Inflammatory macrophage treated with lipopolysaccharide for 1 hour (primary cell): ENCODE results near the gene NIT1.

Source experiments
- DNase-seq, 2 donors: peaks; one replicate each; pipeline ENCODE4 v3.0.0-alpha.2; 2020 to 2022

NIT1 gene

GRCh38 chr1:161084597-161084988 lies 33.3 kb upstream of the NIT1 start:
- DNase-seq, result no peak

DNA sequence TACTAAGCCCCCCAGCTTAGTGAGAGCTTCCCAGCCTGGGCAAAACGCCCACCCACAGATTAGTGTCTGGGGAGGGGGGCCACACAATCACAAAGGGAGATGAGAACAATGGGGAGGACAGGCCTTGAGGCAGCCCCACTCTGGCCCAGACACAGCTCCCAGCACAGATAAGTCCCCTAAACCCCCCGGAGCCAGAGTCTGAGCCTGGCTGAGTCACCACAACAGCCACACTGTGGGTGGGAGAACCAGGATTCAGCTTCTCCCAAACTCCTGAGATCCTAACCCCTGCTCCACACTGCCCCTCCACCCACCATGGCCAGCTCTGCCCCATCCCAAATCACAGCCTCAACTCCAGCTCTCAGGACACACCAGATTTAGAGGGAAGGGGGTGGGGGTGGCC lies 32.7 kb upstream of the NIT1 start:
- no peak for DNase-seq

GRCh38 chr1:161086457-161086856 lies 31.4 kb upstream of the NIT1 start:
- DNase-seq, result no peak

- DNase-seq, result peak; percentile 58 to 84
Observed at GRCh38 chr1:161088587-161089110, 29.3 kb upstream of the NIT1 start.

- DNase-seq, result no peak
Observed at GRCh38 chr1:161089251-161089924, 28.5 kb upstream of the NIT1 start, which contains the start of gene NECTIN4. NECTIN4 (minus strand) TSS chr1:161089558; CDS start chr1:161089296, 262 bp downstream.

- DNase-seq, result no peak
Observed at GRCh38 chr1:161089938-161090337, 28.0 kb upstream of the NIT1 start.

- no peak for DNase-seq
Observed at GRCh38 chr1:161090617-161091016, 27.3 kb upstream of the NIT1 start.

GRCh38 chr1:161091093-161091492 lies 26.8 kb upstream of the NIT1 start:
- no peak for DNase-seq

DNA sequence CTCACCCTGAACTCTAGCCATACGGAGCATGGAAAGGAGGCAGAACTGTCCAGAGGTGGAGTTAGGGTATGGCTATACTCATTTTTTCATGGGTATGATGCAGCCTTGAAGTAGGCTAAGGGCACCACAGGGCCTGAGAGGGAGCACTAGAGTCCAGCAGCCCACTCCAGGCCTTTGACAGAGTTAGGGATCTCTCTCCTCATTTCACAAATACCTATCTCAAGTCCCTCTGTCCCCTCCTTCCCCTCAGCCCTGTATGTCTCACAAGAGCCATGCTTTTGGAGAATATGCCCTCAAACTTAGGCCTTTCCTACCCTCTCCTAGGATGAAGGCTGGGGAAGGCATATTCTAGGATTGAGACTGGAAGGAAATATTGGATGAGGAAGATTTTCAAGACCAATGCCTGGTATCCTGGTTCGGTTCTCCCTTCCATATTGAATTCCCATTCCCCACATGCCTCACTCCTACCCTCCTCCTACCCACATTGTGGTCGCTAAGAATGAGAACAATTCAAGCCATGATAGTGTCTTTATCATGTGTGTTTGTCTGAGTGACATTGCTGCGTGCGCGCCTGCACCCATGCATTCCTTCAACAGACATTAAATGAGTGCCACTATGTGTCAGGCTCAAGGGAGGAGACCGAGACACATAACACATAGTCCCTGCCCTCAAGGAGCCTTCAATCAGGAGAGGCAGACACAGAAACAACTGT lies 26.0 kb upstream of the NIT1 start:
- DNase-seq, result no peak

- peak in 1 of 2 donors; percentile 65 for DNase-seq
Observed at GRCh38 chr1:161092621-161093028, 25.3 kb upstream of the NIT1 start.

- DNase-seq, result no peak
Observed at GRCh38 chr1:161094481-161094880, 23.4 kb upstream of the NIT1 start.

DNA sequence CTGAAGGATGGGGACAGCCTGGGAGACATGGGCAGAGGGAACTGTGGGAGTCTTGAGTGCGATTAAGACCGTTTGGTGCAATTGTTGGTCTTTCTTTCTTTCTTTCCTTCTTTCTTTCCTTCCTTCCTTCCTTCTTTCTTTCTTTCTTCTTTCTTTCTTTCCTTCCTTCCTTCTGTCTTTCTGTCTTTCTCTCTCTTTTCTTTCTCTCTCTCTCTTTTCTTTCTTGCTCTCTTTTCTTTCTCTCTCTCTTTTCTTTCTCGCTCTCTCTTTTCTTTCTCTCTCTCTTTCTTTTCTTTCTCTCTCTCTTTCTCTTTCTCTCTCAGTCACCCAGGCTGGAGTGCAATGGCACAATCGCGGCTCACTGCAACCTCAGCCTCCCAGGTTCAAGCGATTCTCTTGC lies 22.7 kb upstream of the NIT1 start:
- DNase-seq, result no peak

- no peak for DNase-seq
Observed at GRCh38 chr1:161096015-161096414, 21.9 kb upstream of the NIT1 start.

GRCh38 chr1:161096530-161096929 lies 21.4 kb upstream of the NIT1 start:
- DNase-seq, result peak; percentile 87 to 96

GRCh38 chr1:161098210-161099068 lies 19.5 kb upstream of the NIT1 start, which contains the start of gene KLHDC9:
KLHDC9 (plus strand) TSS chr1:161098361; CDS start chr1:161098536, 175 bp downstream.
- no peak for DNase-seq

DNA sequence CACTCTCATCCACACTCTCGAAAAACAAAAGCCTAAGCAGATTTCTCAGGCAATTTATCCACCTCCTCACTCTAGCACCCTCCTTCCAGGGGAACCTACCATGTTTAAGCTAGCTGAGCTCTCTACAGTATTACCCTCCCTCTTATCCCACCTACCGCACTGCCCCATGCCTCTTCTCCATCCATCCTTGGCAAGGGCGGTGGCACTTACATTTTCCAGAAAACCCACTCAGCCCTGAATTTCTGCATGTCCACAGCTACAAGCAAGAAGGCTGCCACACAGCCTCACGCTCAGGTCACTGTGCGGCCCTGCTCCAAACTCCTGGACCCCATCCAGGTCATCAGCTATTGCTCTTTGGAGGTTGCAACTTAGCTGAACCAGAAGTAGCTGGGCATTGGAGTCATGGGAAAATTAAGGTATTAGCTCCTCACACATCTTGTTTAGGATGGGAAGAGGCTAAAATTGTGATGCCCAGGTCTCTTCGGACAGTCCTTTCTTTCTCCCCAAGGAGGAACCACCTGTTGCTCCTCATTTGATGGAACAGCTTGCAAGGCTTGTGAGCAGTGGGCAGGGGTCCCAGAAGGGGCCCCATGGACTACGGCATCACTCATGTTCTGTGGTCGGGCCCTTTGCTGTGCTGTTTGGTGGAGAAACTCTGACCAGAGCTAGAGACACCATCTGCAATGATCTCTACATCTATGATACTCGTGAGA lies 18.7 kb upstream of the NIT1 start:
- DNase-seq, result no peak

DNA sequence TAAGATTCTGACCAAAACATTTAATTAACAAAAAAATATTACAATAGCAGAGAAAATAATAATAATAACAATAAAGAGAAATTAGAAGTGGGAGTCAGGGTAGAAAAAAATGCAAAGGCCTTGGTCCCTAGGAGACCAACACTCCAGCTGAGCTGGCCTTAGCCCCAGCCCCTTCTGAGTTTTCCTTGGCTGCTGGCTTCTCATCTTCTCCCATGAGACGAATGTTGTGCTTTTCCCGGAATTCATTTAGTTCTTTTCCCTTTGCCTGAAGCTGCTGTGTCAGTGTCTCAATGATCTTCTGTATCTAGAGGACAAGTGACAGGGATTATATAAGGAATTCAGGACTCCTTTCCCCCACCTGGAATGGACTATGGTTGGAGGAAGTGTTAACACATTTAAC lies 17.3 kb upstream of the NIT1 start:
- no peak for DNase-seq

GRCh38 chr1:161106431-161106830 lies 11.5 kb upstream of the NIT1 start:
- no peak for DNase-seq

- peak; percentile 58 to 68 for DNase-seq
Observed at GRCh38 chr1:161111117-161111516, 6.8 kb upstream of the NIT1 start.

- peak in 1 of 2 donors; percentile 30 for DNase-seq
Observed at GRCh38 chr1:161111527-161111926, 6.4 kb upstream of the NIT1 start.

- no peak for DNase-seq
Observed at GRCh38 chr1:161113915-161114314, 4.0 kb upstream of the NIT1 start.

DNA sequence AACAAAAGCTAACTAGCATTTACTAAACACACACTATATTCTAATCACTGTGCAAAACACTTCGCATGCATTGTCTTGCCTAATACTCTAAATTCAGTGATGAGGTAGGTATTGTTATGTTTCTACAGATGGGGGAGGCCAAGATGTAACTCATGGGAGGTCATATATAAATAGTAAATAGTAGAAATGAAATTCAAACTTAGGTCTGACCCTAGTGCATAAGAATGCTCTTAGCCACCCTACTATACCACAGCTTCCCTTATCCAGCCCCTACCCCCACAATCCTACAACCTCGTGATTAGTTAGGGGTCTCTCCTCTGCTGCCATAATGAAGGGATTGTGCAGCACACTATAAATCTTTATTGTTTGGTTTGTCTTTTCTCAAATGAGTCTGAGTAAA lies 3.3 kb upstream of the NIT1 start:
- DNase-seq, result no peak
